ENCODE data around the gene KCNH1.

KCNH1 gene

GRCh38 chr1:210705086-210705485 lies 428.9 kb downstream of the KCNH1 start:
- no peak for DNase-seq

GRCh38 chr1:210703593-210703992 lies 430.4 kb downstream of the KCNH1 start:
- no peak for DNase-seq

DNA sequence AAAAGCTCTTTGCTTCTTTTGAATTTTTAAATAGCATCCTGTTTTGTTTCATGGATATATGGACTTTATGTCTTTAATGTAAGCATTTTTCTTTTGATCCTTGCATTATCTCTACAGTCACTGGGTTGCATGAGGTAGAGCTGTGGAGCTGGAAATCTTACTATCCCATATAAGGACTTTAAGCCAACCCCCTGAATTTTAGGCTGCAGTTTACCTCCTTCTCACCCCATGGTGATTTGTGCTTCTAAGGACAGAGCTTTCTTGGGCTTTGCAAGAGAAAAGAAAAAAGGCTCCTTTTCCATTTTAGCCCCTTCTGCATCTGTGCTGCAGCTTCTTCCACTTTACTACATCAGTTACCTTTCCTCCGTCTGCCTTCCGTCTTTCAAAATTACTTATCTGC lies 431.4 kb downstream of the KCNH1 start:
- DNase-seq = no peak

DNA sequence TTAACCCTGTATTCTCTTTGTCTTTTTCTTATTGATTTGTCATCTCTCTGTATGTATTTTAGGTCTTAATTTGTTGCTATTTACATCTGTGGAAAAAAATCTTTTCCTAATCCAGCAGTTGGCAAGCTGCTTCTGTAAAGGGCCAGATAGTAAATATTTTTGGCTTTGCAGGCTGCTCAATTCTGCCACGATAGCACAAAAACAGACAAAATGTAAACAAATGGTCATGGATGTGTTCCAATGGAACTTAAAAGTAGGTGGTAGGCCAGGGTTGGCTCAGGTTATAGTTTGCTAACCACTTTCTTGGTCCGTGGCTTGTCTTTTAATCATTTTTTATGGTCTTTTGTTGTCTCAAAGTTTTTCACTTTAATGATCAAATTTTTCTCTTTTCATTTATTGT lies 433.4 kb downstream of the KCNH1 start:
- no peak for DNase-seq

DNA sequence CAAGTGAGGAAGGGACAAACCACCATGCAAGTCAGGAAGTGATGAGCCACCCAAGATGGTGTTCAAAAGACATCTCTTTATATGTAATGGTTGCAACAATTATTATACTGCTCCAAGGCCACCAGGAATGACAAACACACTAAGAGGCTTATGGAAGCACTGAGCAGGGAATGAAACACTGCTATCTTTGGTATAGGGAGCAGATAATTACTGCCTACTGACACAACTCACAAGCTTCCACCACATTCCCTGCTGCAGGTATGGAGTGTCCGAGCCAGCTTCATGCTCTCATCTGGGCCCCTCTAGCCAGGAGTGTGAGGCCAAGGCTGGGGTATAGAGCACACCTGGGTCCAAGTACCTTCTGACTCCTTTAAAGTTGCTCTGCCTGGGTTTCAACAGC lies 433.9 kb downstream of the KCNH1 start:
- no peak for DNase-seq

- no peak for DNase-seq
These were observed 435.3 kb downstream of the KCNH1 start for GRCh38 chr1:210698661-210699060.

- DNase-seq = no peak
These were observed 436.8 kb downstream of the KCNH1 start for GRCh38 chr1:210697185-210697584.

GRCh38 chr1:210696709-210697108 lies 437.2 kb downstream of the KCNH1 start:
- no peak for DNase-seq

DNA sequence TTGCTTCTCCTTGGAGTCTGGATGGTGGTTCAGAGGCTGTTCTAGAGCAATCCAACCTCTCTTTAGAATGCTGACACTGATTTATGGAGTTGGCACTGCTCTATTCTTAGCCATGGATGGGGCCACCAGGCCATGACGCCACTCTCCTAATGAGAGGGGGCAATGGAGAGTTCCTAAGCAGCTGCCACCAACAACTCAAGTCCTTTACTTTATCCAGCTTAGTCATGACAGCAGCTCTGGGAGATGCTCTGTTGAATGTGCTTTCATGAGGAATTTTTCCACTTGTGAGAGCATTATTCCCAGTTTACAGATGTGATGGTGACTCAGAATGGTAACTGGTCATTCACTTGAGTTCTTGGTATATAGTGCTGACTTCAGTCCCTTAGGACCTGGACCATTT lies 438.9 kb downstream of the KCNH1 start:
- DNase-seq = no peak

DNA sequence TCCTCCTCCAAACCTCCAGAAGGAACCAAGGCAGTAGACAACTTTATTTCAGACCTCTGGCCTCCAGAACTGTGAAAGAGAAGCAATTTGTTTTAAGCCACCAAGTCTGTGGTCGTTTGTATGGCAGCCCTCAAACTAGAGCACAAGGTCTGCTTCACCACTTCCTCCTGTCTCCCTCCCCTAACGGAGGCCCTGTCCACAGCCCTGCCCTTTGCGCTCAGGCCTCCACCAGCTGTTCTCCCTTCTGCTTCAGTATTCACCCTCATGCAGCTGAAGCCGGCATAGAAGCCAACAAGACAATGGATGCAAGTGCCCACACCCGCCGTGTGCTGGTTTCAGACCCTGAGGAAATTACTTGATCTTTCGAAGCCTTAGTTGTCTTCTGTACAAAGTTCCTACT lies 441.2 kb downstream of the KCNH1 start:
- DNase-seq = no peak

DNA sequence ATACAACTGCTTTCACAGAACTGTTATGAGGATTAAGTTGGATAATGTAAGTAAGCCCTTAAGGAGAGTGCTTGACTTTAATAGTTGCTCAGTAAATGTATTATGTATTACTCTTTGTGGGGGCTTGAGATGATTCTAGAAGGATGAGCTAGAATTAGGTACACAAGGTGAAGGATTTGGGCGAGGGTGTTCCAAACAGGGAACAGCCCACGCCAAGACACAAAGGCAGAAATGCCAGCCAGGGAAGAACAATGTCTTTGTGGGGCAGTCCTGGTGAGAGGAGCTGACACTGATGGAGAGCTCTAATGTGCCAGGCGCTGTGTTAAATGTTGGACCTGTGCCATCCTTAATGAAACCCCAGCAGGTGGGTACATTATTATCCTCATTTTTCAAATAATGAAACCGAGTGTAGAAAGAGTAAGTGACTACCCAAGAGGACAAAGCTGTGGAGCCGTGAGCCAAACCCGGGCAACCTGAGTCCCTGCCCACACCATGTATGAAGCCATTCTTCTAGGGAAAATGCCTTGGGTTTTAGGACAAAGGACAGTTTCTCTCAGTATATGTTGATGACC lies 442.8 kb downstream of the KCNH1 start:
- DNase-seq = no peak

DNA sequence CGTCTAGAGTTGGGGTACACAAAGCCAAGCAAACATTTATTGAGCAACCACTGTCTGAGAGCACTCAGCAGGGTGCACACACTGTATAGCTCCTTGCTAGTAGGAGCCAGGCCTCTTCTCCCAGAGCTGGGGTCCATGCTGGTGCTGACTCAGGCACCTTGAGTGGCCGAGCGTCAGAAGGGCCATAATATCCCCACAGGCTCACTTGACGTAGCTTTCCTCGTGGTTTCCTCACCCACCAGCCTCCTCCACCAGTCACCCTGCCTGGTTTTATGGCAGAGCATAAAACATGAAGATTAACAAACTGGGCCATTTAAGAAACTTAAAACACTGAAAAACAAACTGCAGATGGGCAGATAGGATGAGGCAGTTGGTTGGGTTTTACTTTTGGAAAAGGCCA lies 443.7 kb downstream of the KCNH1 start:
- DNase-seq = no peak

GRCh38 chr1:210689826-210690225 lies 444.1 kb downstream of the KCNH1 start:
- no peak for DNase-seq

GRCh38 chr1:210688512-210689234 lies 445.3 kb downstream of the KCNH1 start:
- DNase-seq = no peak

DNA sequence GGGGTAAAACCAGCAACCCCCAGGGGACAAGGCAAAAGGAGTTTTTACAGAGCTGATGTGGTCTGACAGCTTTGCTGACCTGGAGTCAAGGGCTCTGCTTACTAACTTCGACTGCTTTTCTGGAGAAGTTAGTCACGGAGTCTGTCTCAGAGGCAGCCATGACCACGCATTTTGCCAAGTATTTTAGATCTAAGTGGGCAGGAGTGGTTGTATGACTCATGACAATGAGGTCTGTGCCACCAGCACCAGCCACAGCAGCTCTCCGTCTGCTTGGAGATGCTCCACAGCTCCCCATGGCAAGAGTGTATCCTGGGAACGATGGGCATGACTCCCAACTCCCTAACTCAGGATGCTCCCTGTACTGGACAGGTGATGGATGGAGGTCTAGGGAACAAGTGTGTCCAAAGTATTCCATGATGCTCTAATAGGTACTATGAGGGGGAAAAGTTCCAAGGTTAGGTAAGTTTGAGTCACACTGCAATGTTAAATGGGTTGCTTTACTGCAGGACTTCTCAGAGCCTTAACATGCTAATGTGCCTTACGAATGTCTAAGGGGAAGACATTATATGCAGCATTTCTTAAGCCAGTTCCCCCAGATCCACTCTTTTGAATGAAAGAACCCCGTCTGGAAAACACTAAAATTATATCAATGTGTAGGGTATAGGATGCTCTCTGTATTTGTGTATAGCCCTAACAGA lies 446.2 kb downstream of the KCNH1 start:
- DNase-seq = no peak

DNA sequence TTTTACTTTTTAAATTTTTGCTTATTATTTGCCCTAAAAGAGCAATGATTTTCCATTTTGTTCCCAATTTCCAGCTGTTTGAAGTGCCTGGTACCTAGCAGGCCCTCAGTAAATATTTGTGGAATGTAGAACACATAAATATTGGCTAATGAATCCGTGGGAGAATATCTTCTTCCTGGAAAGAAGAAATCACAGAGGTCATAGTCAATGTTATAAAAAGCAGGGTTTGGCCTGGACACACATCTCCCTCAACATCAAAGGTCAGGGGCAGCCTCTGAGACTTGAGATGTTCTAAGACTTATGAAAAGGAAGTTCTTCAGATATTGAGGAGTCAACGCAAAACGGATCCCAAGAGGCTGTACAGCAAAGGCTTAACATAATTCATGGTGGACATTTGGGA lies 447.1 kb downstream of the KCNH1 start:
- no peak for DNase-seq

- no peak for DNase-seq
These were observed 448.7 kb downstream of the KCNH1 start for GRCh38 chr1:210685295-210685650.

GRCh38 chr1:210684466-210685294 lies 449.3 kb downstream of the KCNH1 start:
- no peak for DNase-seq

DNA sequence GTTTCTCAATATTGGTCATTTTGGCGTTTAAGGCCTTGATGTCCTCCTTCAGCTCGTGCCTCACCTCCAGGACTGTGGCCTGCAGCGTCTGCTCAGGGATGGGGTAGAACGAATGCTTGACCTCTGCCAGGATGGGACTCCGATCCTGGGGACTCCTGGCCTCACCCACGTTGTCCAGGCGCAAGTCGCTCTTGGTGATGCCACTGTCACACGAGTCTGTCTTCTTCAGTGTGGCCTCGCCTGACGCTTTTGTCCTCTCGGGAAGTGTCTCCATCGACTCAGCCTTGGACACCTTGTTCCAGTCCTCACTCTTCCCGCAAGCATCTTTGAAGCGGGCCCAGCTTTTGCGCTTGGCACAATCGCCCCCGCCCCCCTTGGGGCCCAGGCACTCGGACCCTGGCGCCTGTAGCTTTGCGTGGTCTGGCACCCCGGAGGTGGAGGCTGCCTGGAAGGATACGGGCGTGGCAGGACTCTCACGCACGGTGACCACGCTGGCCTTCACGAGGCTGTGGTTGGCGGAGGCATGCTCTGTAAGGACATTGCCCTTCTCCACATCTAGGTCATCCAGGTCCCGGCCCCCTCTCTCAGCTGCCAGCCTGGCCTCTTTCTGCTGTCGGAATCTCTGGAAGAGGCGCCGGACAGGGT lies 450.4 kb downstream of the KCNH1 start:
- no peak for DNase-seq

DNA sequence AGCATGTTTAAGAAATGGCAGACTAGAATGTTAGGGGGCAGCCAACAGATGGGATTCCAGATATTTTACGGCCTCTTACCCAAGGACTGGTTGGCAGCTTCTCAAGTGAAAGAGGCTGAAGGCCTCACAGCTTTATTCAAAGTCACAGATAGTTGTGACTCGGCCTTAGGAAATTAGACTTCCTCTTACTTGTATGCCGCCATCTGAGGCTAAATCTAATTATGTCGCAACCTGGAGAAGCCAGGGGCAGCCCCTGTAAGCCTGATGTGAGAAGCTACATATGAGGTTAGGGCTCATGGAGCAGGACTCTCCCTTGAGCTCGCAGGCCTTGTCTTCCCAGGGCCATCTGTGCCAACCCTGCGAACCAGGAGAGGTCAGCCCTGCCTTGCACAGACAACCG lies 452.8 kb downstream of the KCNH1 start:
- DNase-seq = no peak

GRCh38 chr1:210678306-210678705 lies 455.6 kb downstream of the KCNH1 start:
- DNase-seq = no peak

DNA sequence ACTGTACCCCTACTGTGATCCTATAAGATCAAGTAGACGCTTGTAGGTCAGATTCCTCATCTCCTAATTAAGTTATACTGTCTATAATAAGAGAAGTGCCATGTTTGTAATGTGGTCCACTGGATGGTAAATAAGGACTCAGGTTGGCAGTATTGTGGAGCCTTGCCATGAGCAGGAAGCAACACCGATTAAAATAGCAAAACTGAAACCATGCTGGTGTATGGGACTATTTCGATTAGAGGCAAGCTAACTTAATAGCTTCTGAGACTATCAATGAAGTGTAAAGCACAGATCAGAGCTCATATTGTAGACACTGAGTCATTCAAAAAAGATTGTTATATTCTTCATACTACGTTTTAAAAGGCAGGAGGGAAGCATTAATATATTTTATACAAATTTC lies 456.4 kb downstream of the KCNH1 start:
- DNase-seq = no peak

- DNase-seq = no peak
These were observed 457.4 kb downstream of the KCNH1 start for GRCh38 chr1:210676539-210676938.

Data from CD4-positive, alpha-beta T cell treated with Interferon alpha-2 for 1 hour (primary cell).